Left forelimb (tissue), 1 donor: ENCODE results near the gene CNTNAP2.

ENCODE experiments used
- DNase-seq: peaks from one replicate; pipeline ENCODE4 v3.0.0-alpha.2; 2018; ENCODE audit warnings: low spot score

Gene CNTNAP2

DNA sequence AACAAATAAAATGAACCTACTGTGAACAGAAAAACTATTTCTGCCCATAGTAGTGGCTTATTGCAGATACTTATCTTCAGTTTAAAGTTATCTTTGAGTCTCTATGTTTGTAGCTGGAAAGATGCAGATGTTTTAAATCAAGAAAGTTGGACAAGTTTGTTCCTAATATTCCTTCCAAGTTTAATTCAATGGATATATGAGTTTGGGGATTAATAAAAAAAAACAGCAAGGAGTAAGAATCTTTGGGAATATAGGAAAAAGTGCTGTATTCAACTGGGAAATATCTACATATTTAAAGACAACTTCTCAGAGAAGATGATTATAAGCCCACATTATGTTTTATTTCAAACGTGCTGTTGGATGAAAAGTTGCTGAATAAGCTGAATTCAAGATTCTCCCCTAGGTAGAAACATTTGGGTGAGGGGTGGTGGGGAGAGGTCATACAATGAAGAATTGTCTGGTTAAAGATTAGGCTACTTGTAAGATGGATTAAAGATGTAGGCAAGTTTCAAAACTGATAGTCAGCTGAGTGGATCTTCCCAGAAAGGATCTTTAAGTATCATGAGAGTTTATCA lies 1135.2 kb downstream of the CNTNAP2 start:
- DNase-seq = no peak

DNA sequence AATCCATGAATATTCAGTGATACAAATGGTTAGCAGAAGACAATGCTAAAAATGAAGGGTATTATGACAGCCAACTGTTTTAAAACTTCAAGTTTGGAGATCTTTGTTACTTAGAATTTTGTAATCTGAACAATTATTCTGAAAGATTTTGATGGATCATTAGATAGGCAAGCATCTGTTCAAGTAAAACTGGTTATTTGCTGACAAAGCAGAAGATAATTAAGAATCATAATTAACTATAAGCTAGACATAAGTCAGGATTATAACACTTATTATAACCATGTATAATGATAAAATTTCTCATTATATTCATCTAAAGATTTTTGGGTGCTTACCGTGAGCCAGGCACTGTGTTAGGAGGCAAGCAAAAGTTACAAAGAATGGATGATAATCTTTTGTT lies 1145.1 kb downstream of the CNTNAP2 start:
- no peak for DNase-seq

DNA sequence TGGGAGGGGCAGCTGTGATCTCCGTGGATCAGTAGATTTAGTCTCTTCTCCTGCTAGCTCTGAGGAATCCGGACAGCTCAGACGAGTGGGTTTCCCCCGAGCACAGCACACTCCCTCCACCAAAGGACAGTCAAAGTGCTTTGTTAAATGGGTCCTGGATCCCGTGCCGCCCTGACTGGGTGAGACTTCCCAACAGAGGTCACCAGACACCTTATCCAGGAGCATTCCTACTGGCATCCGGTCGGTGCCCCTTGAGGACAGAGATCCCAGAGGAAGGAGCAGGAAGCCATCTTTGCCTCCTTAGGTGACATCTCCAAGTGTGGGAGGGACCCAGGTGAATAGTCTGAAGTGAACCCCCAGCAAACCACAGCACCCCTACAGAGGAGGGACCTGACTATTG lies 1148.9 kb downstream of the CNTNAP2 start:
- no peak for DNase-seq

DNA sequence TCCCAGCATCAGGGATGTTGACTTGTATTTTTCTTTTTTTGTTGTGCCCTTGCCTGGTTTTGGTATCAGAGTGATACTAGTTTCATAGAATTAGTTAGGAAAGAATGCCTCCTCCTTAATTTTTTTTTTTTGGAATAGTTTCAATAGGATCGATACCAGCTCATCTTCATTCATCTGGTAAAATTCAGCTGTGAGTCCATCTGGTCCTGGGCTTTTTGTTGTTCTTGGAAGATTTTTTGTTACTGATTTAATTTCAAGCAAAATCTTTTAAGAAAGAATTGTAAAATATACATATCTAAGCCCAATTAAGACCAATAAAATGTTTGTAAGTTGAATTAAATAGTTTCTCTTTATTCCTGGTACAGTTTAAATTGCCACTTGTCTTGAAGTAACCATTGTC lies 1159.5 kb downstream of the CNTNAP2 start:
- DNase-seq = no peak

DNA sequence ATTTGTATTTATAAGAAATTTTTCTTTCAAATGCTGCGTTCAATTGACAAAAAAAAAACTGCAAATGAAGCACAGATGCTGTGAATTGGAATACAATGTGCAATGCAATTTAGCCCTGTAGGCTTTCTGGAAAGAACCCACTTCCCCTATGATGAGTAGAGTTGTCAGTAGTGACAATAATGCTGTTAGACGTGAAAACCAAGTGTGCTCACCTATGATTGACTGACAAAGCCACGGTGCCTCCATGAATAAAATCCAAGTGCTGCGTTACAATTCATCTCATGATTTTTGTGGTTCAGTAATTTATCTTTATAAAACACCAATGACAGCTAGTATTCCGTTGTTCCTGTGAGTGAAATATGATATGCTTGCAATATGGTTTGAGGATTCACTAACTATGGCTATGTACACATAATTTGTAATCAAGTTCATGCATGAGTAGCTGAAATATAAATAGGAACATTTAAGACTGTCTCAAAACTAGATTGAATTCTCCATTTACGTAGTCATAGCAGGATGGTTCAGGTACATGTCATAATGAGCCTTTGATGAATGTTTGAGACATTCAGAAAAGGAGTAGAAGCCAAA lies 1160.3 kb downstream of the CNTNAP2 start:
- no peak for DNase-seq

DNA sequence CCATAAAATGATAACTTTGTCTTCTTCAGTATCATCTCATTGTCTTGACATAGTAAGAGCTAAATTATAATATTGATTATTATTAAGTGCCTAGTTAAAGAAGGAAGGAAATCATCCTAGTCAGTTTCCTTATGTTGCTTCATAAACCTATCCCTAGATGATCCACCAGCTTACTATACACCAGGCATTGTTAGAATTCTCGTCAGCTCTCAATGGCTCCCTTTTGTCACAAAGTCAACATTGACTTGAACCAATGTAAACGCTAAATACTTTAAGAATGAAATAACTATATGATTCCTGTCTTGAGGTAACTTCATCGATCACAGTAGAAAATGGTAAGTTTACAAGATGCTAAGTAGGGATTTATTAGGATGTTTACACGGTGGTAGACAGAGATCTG lies 1162.9 kb downstream of the CNTNAP2 start:
- DNase-seq = no peak

DNA sequence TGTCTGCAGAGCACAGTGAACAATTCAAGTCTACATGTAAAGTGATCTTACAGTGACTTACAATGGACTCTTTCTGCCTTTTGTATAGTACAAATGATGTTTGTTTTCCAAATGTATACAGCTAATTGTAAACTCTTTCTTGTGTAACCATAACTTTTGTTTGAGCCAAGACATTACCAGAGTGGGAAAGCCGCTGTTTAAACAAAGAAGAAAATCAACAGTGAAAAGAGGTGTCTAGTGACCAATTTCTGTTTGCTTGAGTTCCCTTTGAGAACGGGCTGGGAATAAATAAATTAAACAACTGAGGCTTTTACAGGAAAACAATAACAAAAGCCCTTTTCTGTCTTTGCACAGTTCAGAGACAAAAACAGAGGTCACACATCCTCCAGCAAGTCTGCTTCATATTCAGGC lies 1163.4 kb downstream of the CNTNAP2 start:
- no peak for DNase-seq

DNA sequence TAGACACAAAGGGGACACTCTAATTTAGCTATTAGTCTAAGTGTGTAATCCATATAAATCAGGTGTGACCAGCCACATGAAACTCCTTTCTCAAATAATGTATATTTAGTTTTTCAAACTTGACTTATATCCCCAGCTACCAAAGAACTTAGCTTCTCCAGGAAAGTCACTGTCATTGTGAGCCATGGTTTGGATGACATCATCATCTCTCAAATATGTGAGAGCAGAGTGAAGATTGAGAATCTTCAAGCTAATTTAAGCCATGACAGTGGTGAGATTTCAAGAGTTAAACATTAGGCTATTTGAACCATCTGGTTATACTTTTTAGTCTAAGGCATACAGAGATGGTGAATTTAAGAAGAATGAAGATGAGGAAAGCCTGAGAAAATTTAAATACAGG lies 1165.6 kb downstream of the CNTNAP2 start:
- DNase-seq = no peak

DNA sequence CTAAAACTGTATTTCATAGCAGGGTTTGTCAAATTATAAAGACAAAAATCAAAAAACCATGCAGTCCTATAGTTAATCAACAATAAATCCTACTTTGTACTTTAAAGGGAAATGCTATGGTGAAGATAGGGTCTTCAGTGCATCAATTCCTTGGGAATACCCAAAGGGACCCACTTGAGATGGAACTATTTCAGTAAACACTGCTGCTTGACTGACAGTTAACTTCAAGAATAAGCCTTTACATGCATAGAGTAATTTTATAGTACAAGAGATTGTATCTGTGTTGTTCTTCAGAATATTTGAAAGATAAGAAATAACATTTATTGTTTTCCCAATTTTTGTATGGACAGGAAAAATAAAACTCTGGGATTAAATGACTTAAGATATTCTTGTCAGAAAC lies 1179.6 kb downstream of the CNTNAP2 start:
- no peak for DNase-seq

DNA sequence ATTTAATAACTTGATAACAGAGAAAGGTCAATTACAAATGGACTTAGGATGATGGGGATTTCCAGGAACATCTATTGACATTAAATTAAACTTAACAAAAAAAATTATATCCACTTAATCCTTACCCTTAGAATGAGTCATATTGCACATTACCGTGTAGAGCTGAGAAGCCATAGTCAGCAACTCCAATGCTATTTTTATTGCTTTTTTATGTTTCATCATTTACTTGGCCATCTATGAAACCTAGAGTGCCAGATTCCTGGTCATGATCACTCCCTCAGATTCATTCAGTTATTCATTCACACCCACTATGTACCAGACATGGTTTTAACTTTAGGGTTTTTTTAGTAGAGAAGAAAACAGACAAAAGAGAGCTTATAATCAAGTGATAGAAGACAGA lies 1180.4 kb downstream of the CNTNAP2 start:
- DNase-seq = no peak

DNA sequence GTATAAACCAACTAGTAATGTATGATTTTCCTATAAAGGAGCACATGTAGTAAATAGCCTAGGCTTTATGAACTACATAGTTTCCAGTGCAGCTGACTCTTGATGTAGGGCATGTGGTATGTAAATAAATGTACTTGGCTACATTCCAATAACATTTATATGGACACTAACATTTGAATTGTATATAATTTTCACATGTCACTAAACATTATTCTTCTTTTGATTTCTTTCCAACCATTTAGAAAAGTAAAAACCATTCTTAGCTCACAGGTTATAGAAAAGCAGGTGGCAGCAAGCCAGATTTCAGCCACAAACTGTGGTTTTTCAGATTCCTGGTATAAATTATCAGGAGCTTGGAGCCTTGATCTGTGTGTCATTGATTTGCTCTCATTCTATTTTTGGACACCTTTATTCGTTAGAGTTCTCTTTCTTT lies 1182.0 kb downstream of the CNTNAP2 start:
- DNase-seq = no peak

DNA sequence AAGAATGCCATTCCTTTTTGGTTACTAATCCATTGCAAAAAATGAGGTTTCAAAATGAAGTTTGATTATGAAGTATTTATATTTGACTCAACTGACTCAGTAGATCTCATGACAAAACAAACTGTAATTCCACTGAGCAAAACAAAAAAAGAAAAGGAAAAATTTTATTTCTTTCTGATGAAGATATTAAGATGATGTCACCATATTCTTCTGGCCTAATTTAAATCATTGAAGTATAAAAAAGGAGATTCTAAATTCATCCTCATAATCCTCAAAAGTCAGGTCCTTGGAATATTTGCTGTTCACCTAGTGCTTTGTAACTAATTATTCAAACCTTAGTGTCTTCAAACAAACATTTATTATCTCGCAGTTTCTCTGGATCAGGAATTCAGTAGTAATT lies 1183.7 kb downstream of the CNTNAP2 start:
- no peak for DNase-seq

DNA sequence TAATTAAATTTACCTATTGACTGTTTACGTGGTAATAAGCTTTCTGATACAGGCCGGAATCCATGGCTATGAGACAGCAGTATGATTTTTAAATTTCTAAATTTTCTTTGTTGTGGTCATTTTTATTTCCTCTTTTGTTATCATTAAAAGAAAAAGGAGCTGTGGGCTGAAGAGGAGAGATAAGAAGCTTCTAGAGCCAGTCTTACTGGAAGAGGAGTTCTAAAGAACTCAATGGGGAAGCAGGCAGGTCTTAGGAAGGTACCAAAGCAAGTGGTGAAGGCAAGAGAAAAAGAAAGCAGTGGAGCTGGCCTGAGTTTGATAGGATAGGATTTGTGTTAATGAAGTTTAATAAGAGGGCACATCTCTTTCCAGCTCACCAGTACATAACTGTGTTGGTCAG lies 1187.8 kb downstream of the CNTNAP2 start:
- DNase-seq = no peak

DNA sequence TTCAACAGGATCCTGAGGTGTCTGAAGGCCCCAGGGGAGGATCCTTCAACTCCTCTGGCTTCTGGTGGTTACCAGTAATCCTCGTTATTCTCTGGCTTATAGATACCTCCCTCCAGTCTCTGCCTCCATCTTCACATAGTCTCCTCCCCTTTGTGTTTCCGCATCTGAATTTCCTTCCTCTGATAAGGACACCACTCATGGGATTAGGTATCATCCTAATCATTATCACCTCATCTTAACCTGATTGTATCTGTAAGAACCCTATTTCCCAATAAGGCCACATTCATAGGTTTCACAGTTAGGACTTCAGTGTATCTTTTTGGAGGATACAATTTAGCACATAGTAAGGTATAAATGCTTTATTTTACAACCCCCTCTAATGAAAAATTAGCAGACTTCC lies 1189.2 kb downstream of the CNTNAP2 start:
- no peak for DNase-seq

DNA sequence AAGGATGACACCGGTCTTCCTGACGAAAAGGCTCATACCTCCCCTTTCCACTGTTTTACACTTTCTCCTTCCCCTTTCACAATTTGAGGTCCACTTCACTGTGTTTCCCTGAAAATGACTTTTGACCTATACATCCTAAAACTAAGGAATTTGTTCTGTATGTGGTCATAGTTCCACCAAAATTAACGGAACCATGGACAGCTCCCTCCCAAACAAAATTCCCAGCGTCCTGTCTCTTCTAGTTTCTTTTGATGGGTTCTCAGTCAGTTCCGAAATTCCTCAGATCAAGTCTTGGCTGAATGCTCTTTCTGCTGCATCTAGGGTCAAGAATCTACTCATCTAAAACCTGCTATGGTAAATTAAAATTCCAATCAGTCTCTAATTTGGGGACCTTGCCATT lies 1191.9 kb downstream of the CNTNAP2 start:
- no peak for DNase-seq

DNA sequence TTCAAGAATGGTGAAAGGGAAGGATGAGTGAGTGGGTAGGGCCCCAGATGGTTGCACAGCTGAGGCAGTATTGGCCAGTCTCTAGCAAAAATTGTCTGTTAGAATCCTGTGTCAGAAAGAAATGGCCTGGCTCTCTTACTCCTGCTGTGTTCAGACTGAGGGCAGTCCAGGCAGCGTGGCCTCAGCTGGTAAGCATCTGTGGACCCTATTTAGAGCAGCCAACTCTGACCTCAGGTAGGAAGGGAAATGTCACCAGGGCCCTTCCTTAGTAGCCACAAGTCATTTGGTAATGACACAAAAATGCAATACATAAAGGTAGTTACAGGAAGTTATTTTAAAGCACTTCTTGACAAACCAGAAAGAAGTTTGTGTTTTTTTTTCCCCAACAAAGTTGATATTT lies 1194.7 kb downstream of the CNTNAP2 start:
- no peak for DNase-seq

DNA sequence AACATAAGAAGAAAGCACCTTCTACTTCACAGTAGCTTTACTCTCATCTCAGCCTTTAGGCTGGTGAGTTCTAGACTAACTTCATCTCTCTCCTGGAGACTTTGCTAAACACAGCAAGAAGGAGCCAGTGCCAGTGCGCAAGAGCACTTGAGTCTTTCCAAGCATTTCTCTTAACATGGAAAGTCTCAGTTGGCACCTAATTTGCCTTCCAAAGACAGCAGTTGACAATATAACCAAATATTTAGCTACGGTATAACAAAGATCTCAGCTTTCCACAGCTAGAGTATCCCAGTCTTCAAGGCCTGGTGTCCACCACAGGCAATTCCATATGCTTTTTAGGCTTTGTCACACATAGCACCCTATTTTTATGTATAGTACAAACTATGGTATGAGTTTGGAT lies 1204.9 kb downstream of the CNTNAP2 start:
- no peak for DNase-seq

DNA sequence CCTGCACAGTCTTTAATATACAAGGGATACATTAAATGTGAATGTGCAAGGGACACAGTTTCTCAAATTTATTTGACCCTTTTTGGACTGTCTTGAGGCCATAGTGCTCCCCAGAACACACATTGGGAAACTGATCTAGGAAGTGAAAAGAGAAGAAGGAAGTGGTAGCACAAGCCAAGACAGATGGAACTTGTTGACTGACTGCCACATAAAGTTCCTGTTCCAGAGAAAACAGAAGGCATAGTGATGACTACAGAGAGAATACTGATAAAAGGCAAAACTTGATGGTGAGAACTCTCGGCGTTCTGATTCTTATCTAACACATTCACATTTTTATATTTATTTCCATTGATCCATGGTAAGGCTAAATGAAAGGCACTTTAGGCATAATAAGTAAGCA lies 1216.4 kb downstream of the CNTNAP2 start:
- no peak for DNase-seq

DNA sequence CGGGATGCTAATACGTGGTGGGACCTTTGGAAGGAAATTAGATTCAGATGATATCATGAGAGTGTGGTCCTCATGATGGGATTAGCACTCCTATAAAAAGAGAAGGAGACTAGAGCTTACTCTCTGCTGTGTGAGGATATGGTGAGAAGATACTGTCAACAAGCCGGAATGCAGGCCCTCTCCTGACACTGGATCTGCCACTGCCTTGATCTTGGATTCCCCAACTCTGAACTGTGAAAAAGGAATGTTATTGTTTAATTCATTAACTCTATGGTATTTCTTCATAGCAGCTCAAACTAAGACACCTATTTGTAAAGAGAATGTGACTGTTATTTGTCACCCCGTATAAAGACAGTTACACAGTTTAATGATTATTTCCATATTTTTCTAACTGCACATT lies 1246.5 kb downstream of the CNTNAP2 start:
- no peak for DNase-seq

DNA sequence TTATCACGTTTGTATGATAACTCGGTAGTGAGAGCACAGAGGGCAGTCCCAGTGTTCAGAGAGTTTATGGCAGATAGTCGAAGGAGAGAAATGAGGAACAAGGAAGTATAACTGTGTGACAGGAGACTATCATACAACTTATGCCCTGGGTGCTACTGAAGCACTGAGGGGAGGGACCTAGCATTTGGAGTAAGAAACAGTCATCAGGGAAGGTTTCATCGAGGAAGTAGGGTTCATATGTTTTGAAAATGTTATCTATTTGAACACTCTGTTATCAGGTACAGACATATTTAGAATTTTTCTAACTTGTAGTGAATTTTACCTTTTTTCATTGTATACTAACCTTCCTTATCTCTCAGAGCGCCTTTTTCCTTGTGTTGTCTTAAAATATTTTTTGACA lies 1259.6 kb downstream of the CNTNAP2 start:
- no peak for DNase-seq

DNA sequence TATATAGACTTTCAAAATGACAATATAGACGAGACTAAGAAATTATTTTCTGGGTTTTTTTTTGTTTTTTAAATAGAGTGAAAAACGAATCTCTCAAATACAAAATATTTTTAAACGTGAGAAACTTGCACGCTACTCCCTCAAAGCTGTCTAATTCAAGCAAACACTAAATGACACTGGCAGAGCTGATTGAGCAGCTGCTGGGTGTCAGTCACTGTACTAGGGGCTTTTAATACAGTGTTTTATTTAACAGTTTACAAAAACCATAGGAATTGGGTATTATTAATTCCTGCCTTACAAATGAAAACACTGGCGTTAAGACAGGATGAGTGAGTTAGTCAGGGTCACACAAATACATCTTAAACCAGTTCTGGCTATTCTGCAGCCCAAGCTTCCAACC lies 1264.3 kb downstream of the CNTNAP2 start:
- DNase-seq = no peak

DNA sequence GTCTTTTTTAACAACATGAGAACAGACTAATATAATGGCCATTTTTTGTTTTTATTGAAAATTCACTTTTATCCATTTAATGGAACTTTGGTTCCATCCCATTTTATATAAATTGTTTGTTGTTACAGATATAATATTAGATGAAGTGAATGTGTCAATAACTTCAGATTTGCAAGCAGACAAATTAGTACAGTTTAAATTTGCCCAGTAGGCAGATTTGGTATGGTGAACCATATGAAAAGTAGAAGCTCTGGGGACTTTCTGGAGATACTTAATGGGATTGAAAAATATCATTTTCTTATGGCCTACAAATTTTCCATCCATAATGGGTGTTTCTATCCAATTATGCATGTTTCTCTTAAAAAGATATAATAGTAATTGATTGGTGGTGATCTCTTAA lies 1277.7 kb downstream of the CNTNAP2 start:
- DNase-seq = no peak

DNA sequence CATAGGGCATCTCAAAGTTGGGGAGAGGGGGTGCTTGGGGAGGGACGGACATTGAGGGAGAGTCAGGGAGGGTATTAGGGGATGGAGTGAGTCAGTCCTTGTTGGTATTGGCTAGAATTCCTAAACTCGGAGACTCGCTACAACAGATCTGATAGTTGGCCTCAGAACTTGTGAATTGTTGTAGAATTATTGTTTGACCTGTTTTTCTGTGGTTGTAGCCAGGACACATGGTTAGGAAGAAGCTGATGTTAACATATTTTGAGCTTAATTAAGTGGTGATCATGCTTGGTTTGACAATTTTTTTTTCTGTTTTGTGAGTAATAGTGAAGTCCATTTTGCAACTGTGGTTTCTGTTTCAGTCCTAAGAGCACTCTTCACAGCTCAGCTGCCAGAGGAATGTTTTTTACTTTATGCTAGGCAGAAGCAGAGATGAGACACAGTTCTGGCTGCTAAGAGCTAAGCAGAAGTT lies 1283.7 kb downstream of the CNTNAP2 start:
- DNase-seq = no peak

DNA sequence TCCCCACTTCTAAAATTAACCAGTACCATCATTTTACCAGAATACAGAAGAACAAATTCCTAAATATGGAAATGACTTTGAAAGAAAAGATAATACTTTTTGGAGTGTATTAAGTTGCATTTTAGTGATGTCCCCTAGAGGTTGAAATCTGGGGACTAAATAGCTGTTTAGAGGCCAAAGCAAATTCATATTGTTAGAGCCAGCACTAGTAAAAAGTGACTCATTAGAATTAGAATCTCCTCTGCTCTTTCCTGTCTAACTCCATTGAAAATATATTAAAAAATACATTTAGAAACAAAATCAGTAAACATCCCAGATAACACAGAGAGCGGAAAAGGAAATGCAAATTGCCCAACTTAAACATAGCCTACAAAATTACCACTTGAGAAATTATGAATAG lies 1284.3 kb downstream of the CNTNAP2 start:
- no peak for DNase-seq
